Stimulated activated CD4-positive, alpha-beta T cell treated with anti-CD3 and anti-CD28 coated beads, TNF-alpha, amount 100 ng/mL, for 48 hours (primary cell): ENCODE results near the gene CCDC178.

Experiments
- DNase-seq, 3 donors: peaks; one replicate each; pipeline ENCODE4 v3.0.0-alpha.2; 2020; ENCODE audit warnings: low read depth in 3 of 3

Gene CCDC178

GRCh38 chr18:32911660-32912284, 528.7 kb downstream of the CCDC178 start:
- DNase-seq, result no peak

- no peak for DNase-seq
Observed at GRCh38 chr18:32910694-32911296, 529.7 kb downstream of the CCDC178 start.

DNA sequence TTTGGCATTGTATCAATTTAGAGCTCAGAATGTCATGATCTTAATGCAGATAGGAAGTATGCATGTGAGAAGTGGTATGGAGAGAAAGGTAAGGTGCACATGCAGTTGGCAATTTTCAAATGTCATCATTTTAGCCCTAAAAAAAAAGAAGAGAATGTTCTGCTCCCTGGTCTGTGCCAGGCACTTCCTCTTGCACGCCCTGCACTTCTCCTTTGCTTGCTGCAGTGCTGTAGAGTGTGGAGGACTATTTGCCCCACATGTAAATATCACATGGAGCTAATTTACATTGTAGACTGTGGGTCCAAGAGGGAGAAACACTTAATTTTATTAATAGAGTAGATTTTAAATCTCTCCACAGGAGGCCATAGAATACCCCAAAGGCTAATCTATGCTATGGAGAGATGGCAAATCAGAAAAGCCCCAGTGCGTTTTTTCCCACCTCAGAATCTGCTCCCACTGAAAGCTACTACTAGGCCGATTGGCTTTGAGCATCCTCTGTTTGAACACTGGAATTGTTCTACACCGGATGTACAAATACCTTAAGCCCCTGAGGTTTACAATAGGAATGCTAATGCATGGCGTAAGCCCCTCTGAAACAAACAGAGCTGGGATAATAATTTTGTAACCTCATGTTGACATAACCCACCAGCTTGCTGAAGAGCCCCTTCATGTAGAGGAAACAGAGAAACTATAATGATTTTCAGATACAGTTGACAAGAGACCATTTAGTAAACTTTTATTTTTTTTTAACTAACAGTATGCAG, 530.5 kb downstream of the CCDC178 start:
- DNase-seq, result no peak

- no peak for DNase-seq
Observed at GRCh38 chr18:32908424-32908805, 532.1 kb downstream of the CCDC178 start.

DNA sequence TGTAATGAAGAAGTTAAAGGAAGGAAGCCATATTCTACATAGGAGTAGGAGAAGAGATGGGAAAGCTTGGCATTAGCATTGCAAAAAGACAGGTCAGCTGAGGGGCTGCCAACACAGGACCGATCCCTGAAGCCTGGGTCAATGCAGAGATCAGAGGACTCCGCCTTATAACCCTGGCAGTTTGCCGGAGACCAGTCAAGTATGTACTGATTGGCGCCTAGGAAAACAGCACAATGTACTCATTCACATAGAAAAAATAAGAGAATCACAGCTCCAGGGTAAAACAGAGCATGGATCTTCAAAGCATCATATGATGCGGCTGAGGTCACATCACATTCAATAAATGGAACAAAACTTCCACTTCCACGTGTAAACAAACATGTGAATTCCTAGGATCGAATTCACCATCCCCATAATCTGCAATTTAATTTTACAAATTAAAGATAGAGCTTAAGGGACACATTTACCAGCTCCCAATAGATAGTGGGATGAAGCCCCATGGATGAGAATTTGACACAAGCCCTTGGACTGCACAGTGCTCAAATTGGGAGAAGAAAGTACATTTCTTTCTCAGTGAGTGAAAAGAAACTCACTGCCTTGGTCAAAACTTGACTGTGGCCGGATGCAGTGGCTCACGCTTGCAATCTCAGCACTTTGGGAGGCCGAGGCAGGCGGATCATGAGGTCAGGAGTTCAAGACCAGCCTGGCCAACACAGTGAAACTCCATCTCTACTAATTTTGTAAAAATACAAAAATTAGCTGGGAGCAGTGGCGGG, 532.7 kb downstream of the CCDC178 start:
- DNase-seq, result no peak

- no peak for DNase-seq
Observed at GRCh38 chr18:32907311-32907585, 533.3 kb downstream of the CCDC178 start.

GRCh38 chr18:32906506-32907310, 533.8 kb downstream of the CCDC178 start:
- DNase-seq, result no peak

GRCh38 chr18:32905651-32906050, 534.9 kb downstream of the CCDC178 start:
- no peak for DNase-seq

DNA sequence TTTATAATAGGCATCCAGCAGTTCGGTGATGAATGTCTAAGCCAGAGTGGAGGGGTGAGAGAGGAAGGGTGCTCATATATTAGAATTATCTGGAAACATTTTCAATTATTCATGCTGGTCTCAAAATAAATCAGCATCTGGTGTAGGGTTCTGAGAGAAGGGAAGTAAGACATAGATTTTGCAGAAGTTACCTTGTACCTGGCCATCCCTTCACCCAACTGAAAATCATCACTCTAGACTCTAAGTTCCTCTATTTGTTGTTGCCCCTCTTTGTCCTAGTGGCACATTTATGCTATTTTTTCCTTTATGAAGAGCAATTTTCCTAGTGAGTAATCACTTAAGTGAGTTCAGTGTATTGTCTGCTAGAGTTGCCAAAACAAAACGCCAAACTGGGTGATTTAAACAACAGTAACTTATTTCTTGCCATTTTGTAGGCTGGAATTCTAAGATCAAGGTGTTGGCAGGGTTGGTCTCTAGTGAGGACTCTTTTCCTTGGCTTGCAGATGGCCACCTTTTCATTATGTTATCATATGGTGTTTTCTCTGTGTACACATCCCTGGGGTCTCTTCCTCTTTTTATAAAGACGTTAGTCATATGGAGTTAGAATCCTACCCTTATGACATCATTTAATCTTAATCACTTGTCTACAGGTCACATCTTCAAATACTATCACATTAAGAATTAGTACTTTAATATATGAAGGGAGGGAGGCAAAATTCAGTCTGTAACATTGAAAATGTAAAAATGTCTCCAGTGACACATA, 537.8 kb downstream of the CCDC178 start:
- DNase-seq, result no peak

DNA sequence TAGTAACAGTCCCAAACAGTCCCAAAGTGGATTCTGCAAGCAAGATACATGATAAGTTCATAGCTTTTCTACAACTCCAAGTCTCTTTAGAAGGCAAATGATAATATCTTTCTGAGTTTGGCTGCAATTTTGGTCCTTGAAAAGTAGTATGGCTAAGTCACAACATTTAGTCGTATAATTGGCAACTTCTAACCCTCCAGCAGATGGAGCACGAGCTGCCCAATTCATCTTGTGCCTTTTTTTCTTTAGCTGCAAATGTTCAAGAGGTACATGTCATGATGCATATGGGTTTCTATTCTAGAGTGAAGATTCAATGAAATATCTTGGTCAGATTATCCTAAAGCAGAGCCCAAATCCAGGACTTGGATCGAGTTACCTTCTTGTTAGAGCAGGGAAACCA, 540.7 kb downstream of the CCDC178 start:
- DNase-seq, result no peak

DNA sequence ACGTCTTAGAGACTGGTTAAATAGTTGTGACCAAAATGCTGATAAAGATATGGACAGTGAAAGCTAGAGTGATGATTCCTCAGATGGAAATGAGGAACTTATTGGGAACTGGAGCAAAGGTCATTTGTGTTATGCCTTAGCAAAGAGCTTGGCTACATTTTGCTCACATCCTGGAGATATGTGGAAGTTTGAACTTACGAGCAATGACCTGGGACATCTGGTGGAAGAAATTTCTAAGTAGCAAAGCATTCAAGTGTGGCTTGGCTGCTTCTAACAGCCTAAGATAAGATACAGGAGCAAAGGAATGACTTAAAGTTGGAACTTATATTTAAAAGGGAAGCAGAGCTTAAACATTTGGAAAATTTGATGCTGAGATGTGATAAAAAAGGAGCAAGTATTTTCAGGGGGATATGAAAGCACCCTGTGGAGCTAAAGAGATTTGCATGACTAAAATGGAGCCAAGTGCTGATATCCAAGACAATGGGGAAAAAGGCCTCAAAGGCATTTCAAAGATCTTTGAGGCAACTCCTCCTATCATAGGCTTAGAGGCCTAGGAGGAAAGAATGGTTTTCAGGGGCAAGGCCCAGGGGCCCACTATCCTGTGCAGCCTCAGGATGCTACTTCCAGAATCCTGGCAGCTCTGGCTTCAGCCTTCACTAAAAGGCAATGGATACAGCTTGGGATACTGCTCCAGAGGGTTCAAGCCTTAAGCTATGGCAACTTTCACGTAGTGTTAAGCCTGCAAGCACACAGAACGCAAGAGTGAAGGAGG, 543.6 kb downstream of the CCDC178 start:
- DNase-seq, result no peak

DNA sequence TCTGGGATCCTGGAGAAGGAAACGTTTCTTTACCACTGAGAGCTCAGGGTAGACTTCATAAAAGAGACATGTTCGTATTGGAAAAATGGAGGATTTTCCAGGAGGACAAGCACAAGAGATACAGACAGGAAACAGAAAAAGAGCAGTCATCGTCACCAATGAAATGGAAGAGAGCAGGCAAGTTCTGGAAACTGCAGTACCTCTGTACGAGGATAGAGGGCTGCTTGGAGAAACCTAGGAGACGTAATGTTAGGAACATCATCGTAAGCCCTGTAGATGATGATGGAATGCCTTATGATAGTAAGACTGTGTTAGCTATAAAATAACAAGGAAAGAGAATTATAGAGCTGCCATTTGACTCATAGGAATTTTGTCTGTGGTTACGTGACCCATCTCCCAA, 546.6 kb downstream of the CCDC178 start:
- DNase-seq, result no peak

DNA sequence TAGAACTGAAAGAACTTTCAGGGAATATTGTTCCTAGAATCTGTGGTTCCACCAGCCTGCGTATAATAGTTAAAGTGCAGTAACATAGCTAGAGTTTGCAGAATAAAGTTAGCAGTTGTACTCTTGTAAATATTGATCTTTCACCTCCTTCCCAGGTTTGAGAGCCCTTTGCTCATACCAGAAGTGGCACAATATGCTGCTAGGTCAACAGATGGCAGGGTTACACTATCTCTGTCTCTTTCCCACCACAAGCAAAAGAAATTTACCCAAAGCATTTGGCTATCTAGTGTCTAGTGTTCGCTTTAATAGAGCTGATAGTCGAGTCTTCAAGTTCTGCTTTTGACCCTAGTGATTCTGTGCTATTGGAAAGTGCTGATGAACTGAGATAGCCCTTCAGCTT, 548.7 kb downstream of the CCDC178 start:
- DNase-seq, result no peak

GRCh38 chr18:32891130-32891529, 549.4 kb downstream of the CCDC178 start:
- DNase-seq, result no peak

DNA sequence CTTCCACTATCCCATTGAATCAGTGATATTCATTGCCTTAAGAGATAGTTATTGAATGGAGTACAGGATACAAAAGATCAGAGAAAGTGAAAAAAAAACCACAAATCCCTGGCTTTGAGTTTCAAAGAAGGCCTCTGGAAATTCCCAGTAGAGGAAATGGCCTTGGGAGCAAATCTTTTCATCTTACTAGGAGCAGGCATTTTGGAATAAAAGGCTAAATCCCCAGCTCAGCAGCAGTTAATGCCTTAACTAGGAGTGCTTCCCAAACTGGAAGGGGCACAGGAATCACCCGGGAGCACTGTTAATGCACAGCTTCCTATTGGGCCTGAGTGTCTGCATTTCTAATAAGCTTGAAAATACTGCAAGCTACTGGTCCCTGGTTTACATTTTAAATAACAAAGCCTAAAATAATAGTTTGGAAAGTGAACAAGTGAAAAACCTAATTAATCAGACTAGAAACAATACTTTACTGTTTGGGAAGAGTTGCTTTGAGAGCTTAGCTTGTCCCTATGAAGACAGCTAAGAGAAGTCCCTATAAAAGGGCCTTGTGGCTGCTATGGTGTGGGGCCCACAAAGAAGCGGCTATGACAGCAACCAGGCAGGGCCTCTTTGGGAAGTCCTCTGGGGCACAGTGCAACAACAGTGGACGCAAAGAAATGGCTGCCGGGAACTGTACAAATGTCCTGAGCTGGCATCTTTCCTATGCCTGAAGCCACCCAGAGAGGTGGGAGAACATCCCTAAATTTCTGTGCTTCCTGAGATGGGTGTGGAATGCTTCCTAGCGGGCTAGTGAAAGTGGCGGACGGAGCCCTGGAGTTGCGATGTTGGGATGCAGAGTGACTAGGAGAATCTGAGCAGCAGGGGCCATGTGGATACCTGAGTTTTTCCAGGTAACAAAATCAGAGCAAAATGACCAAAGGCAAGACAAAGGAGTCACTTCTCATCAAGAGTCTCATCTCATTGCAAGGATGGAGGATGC, 550.6 kb downstream of the CCDC178 start:
- DNase-seq, result no peak

DNA sequence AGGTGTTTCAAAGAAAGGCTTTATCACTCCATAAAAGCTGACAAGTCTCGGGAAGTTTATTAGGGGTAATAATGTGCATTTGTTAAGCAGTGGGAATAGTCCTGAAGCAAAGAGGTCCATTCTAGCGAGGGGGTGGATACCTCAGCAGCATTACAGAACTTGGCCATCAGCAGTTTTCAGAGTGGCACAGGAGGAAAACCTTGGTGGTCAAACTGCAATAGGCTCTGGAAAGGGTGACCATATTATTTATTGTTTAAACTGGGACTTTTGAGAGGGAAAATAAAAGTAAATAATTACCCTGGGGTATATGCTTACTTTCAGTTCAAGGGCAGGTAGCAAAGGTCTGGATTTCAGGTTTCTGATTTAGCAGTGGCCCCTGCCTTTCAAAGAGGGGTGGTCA, 552.2 kb downstream of the CCDC178 start:
- no peak for DNase-seq
